Measurements from ENCODE around the gene COL11A2.

Gene COL11A2

DNA sequence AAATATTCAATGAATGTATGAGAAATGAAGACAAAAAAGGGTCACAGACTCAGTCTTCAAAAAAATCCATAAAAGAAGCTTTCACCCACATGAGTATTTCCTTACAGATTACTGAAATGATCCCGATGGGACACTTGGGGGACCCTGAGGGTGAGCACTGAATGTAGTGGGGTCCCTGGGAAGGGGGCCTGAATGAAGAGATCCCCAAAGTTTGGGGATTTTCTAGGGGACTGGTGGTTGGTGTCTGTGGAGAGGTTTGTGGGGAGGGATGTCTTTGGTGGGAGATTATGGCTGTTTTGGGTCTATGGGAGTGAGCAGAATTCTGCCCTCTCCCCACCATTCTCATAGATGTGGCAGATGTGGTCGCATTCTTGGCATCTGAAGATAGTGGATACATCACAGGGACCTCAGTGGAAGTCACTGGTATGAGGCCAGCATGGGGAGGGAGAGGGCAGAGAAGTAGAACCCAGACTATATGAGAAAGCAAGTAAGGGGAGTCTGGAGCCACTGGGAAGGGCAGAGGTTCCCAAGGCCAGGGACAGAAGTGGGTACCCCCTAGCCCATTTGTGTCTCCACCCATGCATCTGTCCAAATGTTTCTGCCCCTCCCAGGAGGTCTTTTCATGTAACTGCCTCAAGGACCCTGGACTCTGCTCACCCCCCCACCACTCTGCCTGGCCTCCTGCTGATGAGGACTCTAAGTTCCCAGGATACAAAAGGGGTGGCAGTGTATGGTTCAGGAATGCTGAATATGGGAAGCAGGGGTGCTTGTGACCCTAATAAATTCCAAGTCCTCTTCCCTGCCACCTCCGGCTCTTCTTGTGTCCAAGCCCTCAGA lies 14.0 kb upstream of the COL11A2 start:
- DNase-seq, result no peak

DNA sequence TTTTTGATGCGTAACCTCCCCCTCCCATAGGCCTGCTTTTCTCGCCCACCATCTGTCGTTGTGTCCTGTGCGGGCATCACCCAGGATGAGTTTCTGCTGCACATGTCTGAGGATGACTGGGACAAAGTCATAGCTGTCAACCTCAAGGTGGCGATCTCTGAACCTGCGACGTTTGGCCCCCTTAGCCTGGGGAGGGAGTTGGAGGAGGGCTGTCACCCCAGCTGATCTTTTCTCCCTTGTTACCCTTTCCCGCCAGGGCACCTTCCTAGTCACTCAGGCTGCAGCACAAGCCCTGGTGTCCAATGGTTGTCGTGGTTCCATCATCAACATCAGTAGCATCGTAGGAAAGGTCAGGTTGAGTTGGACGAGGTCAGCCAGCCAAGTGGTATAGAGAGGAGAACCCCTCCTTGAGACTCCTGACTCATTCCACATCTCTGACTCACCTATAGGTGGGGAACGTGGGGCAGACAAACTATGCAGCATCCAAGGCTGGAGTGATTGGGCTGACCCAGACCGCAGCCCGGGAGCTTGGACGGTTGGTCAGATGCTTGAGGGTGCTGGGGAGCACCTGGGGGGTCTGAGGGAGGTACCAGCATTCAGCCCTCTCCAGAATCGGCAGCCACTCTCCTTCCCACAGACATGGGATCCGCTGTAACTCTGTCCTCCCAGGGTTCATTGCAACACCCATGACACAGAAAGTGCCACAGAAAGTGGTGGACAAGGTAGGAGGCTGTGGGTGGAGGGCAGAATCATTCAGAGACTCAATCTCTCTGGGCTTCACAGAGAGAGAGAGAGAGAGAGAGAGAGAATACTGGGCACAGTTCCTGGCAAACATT lies 13.1 kb upstream of the COL11A2 start:
- DNase-seq, result no peak

DNA sequence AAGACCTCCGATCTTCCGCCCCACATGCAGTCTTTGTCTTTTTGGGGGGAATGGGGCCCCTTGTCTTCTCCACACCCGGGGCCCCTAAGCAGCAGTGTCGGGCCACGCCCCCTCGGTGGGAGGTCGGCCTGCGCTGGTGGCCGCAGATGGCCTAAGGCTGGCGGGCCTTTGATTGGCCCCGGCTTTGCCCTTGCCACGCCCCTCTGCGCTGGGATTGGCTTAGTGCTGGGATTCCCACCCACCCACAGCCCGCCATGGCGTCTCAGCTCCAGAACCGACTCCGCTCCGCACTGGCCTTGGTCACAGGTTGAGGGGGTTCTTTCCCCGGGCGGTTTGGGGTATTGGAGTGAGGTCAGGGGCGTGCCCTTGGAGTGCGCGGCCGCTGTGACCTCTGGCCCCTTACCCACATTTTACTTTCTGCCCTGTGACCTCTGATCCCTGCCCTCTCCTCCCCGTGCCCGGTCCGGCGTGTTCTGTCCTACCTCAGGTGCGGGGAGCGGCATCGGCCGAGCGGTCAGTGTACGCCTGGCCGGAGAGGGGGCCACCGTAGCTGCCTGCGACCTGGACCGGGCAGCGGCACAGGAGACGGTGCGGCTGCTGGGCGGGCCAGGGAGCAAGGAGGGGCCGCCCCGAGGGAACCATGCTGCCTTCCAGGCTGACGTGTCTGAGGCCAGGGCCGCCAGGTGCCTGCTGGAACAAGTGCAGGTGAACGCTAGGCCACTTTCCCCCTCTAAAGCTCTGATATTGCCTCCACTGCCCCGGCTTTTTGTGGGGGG lies 12.3 kb upstream of the COL11A2 start, which contains the start of gene HSD17B8:
HSD17B8 (plus strand) TSS at position 241 of the 776 bp plus-strand sequence; CDS start at position 255, 14 bp downstream.
- peak; percentile 72 for DNase-seq

DNA sequence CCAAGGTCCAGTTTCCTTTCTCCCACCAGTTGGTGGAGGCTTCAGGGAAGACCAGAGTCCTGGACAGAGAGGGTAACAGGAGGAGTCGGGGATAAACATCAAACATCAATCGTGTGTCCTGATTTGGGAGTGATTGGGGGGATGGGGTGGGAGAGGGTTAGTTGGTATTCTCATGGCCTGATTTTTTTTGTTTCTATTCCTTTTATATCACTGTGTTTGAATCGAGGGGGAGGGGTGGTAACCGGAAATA lies 11.8 kb upstream of the COL11A2 start:
- DNase-seq, result no peak

DNA sequence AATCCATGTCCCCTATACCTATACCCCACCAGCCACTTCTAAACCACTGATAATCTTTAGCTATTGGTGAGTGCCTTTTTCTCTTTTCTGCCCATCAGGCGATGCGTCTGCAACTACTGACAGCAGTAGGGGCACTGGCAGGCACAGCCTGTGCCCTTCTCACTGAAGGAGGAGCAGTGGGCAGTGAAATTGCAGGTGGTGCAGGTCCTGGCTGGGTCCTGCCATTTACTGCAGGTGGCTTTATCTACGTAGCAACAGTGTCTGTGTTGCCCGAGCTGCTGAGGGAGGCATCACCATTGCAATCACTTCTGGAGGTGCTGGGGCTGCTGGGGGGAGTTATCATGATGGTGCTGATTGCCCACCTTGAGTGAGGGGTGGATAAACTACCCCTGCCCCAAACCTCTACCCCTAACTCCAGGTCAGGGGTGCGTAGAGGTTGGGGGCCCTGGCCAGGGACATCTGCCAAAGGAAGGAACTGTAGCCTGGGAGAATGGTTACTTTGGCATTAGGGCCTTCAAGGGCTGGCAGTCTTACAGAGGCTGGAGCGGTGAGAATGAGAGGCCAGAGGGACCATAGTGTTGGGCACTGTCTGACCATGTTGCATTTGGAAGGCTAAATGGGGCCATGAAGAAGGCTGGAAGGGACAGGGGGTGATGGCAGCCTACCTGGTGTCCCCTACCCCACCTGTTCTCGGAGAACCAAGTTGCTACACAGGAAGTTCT lies 11.3 kb upstream of the COL11A2 start:
- no peak for DNase-seq

DNA sequence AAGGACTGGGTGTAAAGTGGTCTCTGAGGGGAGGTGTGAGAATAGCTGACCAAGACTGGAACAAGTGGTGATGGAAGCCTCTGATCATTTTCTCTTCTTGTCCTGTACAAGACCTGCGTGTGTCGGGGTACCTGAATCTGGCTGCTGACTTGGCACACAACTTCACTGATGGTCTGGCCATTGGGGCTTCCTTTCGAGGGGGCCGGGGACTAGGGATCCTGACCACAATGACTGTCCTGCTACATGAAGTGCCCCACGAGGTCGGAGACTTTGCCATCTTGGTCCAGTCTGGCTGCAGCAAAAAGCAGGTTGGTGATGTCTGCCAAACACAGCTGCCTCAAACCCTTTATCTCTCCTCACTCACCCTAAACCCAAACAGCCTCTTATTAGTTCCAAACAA lies 10.5 kb upstream of the COL11A2 start:
- no peak for DNase-seq

DNA sequence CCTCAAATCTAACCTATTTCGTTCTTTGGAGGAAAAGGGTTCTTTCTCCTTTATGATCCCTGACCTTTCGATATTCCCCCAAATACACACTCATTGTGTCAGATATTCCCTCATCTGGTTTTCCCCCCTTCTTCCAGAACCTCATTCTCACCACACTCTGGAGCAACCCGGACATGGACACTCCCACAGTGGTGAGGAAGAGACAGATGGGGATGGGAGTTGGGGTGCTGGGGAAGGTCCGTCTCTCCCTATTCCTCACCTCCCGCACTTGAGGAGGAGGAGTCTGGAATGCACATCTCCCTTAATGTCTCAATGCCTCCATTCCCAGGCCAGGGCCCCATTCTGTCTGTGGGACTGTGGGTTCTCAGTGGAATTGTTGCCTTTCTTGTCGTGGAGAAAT lies 9.7 kb upstream of the COL11A2 start:
- DNase-seq, result no peak

DNA sequence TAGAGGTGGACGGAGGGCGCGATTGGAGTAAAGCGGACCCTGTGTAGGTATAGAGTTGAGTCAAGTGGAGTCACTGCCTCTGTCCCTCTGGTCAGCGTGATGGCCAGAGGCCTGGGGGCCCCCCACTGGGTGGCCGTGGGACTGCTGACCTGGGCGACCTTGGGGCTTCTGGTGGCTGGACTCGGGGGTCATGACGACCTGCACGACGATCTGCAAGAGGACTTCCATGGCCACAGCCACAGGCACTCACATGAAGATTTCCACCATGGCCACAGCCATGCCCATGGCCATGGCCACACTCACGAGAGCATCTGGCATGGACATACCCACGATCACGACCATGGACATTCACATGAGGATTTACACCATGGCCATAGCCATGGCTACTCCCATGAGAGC lies 8.9 kb upstream of the COL11A2 start:
- DNase-seq, result no peak

DNA sequence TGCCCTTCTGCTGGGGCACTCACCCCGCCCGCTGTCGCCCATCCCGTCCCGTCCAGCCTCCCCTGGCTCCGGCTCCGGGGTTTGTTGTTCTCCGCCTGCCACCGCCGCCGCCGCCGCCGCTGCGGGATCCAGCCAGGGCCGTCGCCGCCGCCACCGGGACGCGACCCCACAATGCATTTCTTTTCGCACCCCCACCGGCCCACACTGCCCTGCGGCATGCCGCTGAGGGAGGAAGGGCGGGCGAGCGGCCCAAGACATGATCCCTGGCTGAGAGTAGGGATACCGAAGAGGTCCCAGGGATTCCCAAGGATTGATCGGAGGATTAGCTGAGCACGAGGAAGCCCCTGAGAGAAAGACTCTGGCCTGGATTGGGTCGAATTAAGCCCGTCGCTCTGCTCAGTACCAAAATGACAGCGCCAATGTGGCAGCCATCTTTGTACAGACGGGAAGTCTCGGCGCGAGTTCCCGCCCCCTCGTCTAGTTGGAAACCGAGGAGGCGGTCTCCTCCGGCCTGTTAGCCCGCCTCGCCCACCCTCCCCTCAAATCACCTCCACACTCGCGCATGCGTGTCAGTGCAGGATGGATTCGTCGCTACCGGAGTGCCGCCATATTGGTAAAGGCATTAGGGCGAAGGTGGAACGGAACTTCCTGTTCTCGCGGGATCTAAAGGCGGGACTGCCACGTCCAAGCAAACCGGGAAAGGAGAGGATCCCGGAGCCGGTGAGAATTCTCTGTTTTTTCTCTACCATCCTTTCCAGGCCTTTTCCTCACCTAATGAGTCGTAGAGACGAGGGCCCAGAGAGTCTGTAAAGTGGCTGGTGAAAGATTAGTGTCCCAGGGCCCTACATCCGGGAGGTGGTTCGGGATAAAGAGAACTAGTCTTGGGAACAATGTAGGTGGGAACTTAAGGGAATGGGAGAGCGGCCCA lies 8.2 kb upstream of the COL11A2 start, which contains the start of the genes RXRB and SLC39A7:
RXRB (minus strand) TSS at position 447 of the 928 bp plus-strand sequence; CDS start at position 258, 189 bp downstream.
SLC39A7 (plus strand) TSS at position 649 of the 928 bp plus-strand sequence. CDS start 379 bp downstream, outside the sequence.
- DNase-seq, result peak; percentile 98

DNA sequence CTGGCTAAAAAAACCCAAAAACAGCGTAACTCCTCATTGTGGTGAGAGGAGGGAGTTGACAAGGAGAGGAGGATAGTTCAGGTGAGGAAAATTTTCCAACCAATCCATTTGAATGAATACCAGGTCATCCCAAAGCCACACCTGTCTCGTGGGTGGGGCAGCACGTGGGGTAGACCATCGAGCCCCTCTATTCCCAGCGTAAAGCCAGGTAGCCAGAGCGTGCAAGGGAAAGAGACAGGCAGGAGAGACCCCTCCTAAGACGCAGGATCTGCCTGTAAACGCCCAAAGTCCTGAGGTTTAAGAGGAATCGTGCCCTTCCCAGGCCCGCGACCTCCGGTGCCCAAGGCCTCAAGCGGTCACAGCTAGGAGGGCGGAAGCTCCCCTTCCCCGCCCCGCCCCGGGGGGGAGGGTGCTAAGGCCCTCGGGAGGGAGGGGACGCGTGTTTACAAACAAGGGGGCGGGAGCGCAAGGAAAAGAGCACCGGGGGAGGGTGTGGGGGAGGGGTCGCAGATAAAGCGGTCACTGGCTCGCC lies 7.5 kb upstream of the COL11A2 start:
- peak; percentile 63 for DNase-seq

DNA sequence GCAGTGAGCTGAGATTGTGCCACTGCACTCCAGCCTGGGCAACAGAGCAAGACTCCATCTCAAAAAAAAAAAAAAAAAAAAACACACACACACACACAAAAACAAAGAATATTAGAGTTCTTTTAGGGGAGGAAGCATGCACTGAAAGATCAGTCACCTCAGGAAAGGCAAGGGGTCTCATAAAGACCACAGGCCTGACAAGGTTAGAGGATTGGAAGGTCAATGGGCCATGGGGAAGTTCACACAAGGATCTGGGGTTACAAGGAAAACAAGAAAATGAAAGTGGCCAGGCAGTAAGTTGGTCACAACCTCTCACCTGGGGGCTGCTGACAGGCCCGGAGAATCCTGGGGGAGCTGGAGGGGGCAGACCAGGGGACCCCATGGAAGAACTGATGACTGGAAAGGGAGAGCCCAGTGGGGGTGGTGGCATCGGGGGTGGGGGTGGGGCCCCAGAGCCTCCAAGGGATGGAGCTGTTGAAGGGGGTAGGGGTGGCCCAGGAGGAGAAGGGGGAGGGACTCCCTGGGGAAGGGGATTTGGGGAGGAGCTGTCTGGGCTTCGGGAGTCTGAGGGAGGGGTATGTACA lies 6.7 kb upstream of the COL11A2 start:
- DNase-seq, result no peak

DNA sequence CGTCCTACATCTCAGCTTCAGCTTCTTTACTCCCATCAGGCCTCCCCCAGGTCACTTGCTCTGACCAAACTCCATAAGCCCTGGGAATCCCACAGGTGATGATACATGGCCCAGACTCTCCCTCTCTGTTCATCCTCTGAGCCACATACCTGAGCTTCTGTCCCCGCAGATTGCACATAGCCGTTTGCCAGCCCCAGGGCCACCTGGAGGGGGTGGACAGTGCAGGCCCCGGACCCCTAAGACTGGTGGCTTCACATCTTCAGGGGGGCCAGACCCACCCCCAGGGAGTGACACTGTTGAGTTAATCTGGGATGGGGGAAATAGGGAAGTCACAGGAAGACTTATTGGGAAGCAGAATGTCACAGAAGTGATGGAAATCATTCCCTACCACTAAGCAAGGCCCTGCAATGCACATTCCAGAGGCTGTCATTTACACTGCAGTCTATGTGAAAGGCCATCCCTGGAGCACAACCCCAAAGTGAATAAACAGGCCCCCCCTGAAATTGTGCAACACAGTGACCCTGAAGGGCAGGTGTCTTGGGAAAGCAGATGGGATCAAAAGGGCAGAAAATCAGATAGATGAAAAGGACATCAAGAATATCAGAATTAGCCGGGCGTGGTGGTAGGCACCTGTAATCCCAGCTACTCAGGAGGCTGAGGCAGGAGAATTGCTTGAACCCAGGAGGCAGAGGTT lies 6.0 kb upstream of the COL11A2 start:
- DNase-seq, result no peak

DNA sequence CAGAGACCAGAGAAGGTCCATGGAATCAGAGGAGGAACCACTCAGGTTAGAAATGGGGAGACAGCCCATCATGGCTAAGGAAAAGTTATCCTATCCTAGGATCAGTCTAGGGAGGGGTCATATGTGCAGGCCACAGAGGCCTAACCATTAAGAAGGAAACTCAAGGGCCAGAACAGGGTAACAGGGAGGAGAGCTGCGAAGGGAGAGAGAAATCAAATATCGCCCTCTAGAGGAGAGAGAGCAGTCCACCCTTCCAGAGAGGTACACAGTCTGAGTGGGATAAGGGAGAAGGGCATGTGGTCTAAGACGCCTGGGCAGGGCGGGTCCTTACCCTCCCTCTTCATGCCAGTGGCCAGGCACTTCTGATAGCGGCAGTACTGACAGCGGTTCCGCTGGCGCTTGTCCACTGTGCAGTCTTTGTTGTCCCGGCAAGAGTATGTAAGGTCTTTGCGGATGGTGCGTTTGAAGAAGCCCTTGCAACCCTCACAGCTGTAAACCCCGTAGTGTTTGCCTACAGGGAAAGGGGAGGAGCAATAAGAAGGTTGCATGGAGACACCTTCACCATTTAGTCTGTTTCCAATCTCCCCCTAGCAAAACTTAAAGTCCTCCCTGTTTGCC lies 5.3 kb upstream of the COL11A2 start:
- DNase-seq, result peak; percentile 22

DNA sequence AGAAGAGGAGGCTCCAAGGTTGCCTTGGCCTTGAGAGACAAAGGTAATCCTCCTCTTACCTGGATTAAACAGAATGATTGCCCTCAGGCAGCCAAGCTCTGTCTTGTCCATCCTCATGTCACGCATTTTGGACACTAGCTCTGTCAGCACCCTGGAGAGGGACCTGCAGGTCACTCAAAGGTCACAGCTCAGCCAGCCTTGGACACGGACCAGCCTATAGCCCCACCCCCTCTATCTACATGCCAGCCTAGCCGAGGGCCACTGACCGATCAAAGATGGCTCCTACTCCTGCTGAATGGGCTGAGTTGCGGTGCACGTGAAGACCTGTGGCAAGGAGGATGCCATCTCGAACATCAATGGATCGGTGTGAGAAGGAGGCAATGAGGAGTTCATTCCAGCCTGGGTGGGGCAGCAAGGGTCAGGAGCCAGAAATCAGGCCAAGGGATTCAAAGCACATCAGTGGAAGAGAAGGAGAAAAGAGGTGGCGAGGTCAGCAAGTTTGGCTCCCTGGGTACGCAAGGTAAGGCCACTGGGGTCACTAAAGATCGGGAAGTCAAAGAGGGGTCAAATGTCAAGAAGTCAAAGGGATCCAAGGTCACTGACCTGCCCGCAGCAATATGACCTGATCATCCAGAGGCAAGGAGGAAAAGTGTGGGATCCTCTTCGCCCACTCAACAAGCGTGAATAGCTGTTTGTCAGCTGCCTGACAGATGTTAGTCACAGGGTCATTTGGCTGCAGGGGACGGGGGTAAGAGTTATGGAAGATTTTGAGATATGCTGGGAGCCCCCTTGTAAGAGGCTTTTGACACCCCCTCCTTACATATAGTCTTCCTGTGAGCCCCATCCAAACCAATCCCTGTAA lies 3.3 kb upstream of the COL11A2 start:
- no peak for DNase-seq

DNA sequence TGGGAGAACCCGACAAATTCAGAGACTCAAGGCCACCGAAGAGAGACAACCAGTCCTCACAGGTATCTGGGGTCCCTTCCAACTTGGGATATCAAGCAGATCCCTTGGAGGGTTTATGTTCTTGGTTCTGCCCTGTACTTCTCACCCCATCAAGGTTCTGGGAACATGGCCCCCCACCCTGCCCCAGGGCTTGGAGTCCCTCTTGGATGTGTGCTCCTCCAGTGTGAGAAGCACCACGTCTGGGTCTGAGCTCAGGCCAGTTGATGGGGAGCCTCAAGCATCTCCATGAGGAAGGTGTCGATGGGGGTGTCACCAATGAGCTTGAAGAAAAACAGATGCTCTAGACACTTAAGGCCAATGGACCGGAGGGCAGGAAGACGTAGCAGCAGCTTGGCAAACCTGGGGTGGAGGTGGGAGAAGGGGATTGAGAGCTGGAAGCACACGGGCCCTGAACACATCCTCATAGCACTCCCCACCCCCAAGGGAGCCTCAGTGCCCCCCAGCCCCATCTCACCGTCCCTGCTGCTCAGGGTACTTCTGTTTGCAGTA lies 2.2 kb upstream of the COL11A2 start:
- no peak for DNase-seq

DNA sequence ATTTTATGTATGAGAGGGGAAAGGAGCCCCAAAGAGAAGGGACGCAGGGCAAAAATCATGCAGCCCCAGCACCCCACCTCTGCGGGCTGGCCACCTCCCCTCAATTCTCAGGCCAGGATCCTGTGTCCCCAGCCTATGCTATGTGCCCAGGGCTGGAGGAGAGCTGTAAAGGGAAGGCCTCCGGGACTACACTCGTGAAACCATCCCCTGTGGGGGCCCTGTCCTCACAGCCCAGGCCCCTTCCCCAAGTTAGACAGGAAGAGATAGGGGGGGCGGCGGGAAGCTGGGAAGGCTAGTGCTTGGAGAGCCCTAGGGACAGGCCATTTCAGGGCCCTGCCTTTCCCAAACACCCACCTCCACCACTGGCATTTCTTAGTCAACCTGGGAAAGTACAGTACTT lies 1.4 kb upstream of the COL11A2 start:
- DNase-seq, result no peak

DNA sequence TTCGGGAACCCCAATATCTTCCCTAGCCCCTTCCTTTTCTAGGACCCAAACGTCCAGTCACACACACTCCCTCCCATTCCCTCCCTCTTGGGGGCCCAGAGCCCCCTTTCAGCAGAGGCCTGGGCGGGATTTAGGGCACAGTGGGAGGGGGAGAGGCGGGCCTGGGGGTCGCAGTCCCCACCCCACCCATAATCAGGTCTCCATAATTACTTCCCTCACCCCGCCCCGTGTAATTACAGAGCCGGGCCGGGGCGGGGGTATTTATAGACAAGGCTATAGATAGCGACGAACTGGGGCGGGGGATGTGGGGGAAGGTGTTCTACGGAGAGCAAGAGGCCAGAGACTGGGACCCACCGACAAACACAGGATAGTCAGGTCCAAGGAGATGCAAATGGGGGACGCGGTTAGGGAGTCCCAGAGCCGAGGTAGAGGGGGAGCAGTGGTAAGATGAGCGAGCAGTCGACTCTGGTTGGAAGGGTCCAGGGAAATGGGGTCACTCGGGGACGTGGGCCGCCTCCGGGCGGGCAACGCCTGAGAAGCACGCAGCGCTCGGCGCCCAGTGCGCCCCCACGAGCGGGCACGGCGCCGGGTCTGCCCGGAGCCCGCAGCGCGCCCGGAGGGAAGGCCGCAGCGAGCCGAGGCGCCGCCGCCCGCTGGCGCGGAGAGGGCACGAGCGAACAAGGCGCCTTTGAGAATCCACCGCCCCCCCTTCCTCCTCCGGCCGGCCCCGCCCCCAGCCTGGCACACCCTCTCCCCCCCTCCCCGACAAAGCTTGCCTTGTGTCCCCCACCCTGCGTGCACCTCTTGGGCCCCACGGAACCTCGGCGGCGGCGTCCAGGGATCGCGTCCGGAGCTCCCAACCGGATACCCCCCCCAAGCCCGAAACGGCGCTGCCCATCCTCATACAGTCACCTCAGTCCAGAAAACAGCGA lies 670 bp upstream of the COL11A2 start:
- no peak for DNase-seq
